Breast epithelium (tissue), 3 donors: ENCODE results near the gene PC.

Source experiments
- CTCF ChIP-seq, 3 donors: fragments of 450-650 bp; IDR thresholded peaks; one replicate each; pipeline ENCODE4 v1.5.1; 2016 to 2017; ENCODE audit warnings: antibody characterized with exemption in 3 of 3, mild to moderate bottlenecking in 3 of 3, moderate library complexity in 3 of 3
- POLR2A ChIP-seq: fragments of 450-650 bp; IDR thresholded peaks from one replicate; pipeline ENCODE4 v1.6.1; 2016; ENCODE audit warnings: antibody characterized with exemption, mild to moderate bottlenecking, moderate library complexity

- no peak for TF ChIP-seq CTCF (IDR thresholded peaks at IDR 0.05)
- no peak for TF ChIP-seq POLR2A
Observed at GRCh38 chr11:66856496-66857233, 101.5 kb downstream of the PC start, which contains the start of gene LRFN4.
